ENCODE data around the gene TPST1. TPM values are rescaled to one million over a fixed set of nuclear protein-coding genes. Genes with fewer than 3 reads are reported as not detected.
"Not testable (repeated sequence)": the region's sequence is repeated elsewhere in the genome, so short reads cannot be mapped to it uniquely, and the experiment has no call there.

TPST1 gene
- total RNA-seq, 1 donor from 2014 or later: 26.8 TPM

GRCh38 chr7:66221442-66221841, 16.3 kb downstream of the TPST1 start:
- DNase-seq (ENCODE audit: extremely low spot score, unreplicated experiment): no peak
- no peak overlapping the region for H3K27ac Mint-ChIP-seq (ENCODE audit: unreplicated experiment)
- H3K9me3 Mint-ChIP-seq (ENCODE audit: unreplicated experiment): no peaks in the 10 kb centered on the region
- TF ChIP-seq CTCF (IDR thresholded peaks at IDR 0.05): no peak
- no peak overlapping the region for H3K4me3 Mint-ChIP-seq (ENCODE audit: unreplicated experiment)
- H3K27me3 Mint-ChIP-seq (ENCODE audit: unreplicated experiment): no peaks in the 10 kb centered on the region
- no peaks in the 10 kb centered on the region for H3K36me3 Mint-ChIP-seq (ENCODE audit: unreplicated experiment)
- H3K4me1 Mint-ChIP-seq (ENCODE audit: unreplicated experiment): peaks cover 2% of the 10 kb centered on the region

- H3K4me1 Mint-ChIP-seq (ENCODE audit: unreplicated experiment): peaks cover 2% of the 10 kb centered on the region
- no peak for DNase-seq (ENCODE audit: extremely low spot score, unreplicated experiment)
- no peak overlapping the region for H3K27ac Mint-ChIP-seq (ENCODE audit: unreplicated experiment)
- peaks cover 5% of the 10 kb centered on the region for H3K36me3 Mint-ChIP-seq (ENCODE audit: unreplicated experiment)
- H3K27me3 Mint-ChIP-seq (ENCODE audit: unreplicated experiment): no peaks in the 10 kb centered on the region
- no peaks in the 10 kb centered on the region for H3K9me3 Mint-ChIP-seq (ENCODE audit: unreplicated experiment)
- no peak overlapping the region for H3K4me3 Mint-ChIP-seq (ENCODE audit: unreplicated experiment)
- TF ChIP-seq CTCF (IDR thresholded peaks at IDR 0.05): no peak
Measured at GRCh38 chr7:66227808-66228207, 22.7 kb downstream of the TPST1 start.

- H3K4me1 Mint-ChIP-seq (ENCODE audit: unreplicated experiment); H3K36me3 Mint-ChIP-seq (ENCODE audit: unreplicated experiment); DNase-seq (ENCODE audit: extremely low spot score, unreplicated experiment); H3K4me3 Mint-ChIP-seq (ENCODE audit: unreplicated experiment); H3K27me3 Mint-ChIP-seq (ENCODE audit: unreplicated experiment); H3K27ac Mint-ChIP-seq (ENCODE audit: unreplicated experiment); H3K9me3 Mint-ChIP-seq (ENCODE audit: unreplicated experiment): not testable (repeated sequence)
Measured at GRCh38 chr7:66231326-66232216, 26.4 kb downstream of the TPST1 start.

- no peaks in the 10 kb centered on the region for H3K9me3 Mint-ChIP-seq (ENCODE audit: unreplicated experiment)
- H3K4me3 Mint-ChIP-seq (ENCODE audit: unreplicated experiment): no peak overlapping the region
- TF ChIP-seq CTCF (IDR thresholded peaks at IDR 0.05): no peak
- DNase-seq (ENCODE audit: extremely low spot score, unreplicated experiment): no peak
- peaks cover 2% of the 10 kb centered on the region for H3K4me1 Mint-ChIP-seq (ENCODE audit: unreplicated experiment)
- H3K27ac Mint-ChIP-seq (ENCODE audit: unreplicated experiment): no peak overlapping the region
- peaks cover 10% of the 10 kb centered on the region for H3K36me3 Mint-ChIP-seq (ENCODE audit: unreplicated experiment)
- no peaks in the 10 kb centered on the region for H3K27me3 Mint-ChIP-seq (ENCODE audit: unreplicated experiment)
Measured at GRCh38 chr7:66233638-66234037, 28.5 kb downstream of the TPST1 start.

- H3K4me1 Mint-ChIP-seq (ENCODE audit: unreplicated experiment): peaks cover 7% of the 10 kb centered on the region
- no peak overlapping the region for H3K27ac Mint-ChIP-seq (ENCODE audit: unreplicated experiment)
- no peak for TF ChIP-seq CTCF (IDR thresholded peaks at IDR 0.05)
- H3K4me3 Mint-ChIP-seq (ENCODE audit: unreplicated experiment): no peak overlapping the region
- no peaks in the 10 kb centered on the region for H3K9me3 Mint-ChIP-seq (ENCODE audit: unreplicated experiment)
- no peaks in the 10 kb centered on the region for H3K27me3 Mint-ChIP-seq (ENCODE audit: unreplicated experiment)
- peaks cover 4% of the 10 kb centered on the region for H3K36me3 Mint-ChIP-seq (ENCODE audit: unreplicated experiment)
- no peak for DNase-seq (ENCODE audit: extremely low spot score, unreplicated experiment)
Measured at GRCh38 chr7:66236713-66237303, 31.7 kb downstream of the TPST1 start.

All from osteocyte (in vitro differentiated cells).